ENCODE data around the gene UBTD2.
"Not testable (repeated sequence)": the region's sequence is repeated elsewhere in the genome, so short reads cannot be mapped to it uniquely, and the experiment has no call there.

GRCh38 chr5:172287140-172287539 is 3.6 kb upstream of the UBTD2 start:
- TF ChIP-seq CTCF (IDR thresholded peaks at IDR 0.05); EZH2 (IDR thresholded peaks at IDR 0.05; ENCODE audit: borderline replicate concordance, insufficient read depth, low read depth, low read length, poor library complexity, severe bottlenecking): not testable (repeated sequence)

Data from B cell (primary cell).